OCI-LY1 (cell line): ENCODE measurements around the gene RAB4B.
"Not testable (repeated sequence)": the region's sequence is repeated elsewhere in the genome, so short reads cannot be mapped to it uniquely, and the experiment has no call there.

ENCODE experiments used
- H2AFZ ChIP-seq: fragments of 200-600 bp; sonication (generic), shearing (Covaris generic); 2 replicates; pipeline ENCODE4 v1.6.0; 2014; ENCODE audit warnings: antibody characterized with exemption, mild to moderate bottlenecking, low read length
- H3F3A ChIP-seq: fragments of 200-600 bp; sonication (generic), shearing (Covaris generic); 2 replicates; pipeline ENCODE4 v1.6.0; 2014; ENCODE audit warnings: mild to moderate bottlenecking, antibody characterized with exemption, low read length, moderate library complexity; ENCODE audit not compliant: insufficient read depth
- H3K27ac ChIP-seq: fragments of 200-600 bp; sonication (generic); 2 replicates; pipeline ENCODE4 v1.5.1; 2014; ENCODE audit warnings: low read length, mixed run types, mild to moderate bottlenecking, low read depth; ENCODE audit not compliant: poor library complexity, severe bottlenecking
- H3K27me3 ChIP-seq: fragments of 200-600 bp; sonication (generic); 2 replicates; pipeline ENCODE4 v1.6.0; 2014; ENCODE audit warnings: antibody characterized with exemption, mild to moderate bottlenecking, low read length, moderate library complexity; ENCODE audit not compliant: insufficient read depth
- H3K36me3 ChIP-seq: fragments of 200-600 bp; sonication (generic); 2 replicates; pipeline ENCODE4 v1.6.1; 2014; ENCODE audit warnings: mild to moderate bottlenecking, antibody characterized with exemption, low read length, moderate library complexity, mixed read lengths; ENCODE audit not compliant: insufficient read depth
- H3K4me1 ChIP-seq: fragments of 200-600 bp; sonication (generic); 2 replicates; pipeline ENCODE4 v1.5.1; 2014; ENCODE audit warnings: mild to moderate bottlenecking, low read length, moderate library complexity; ENCODE audit not compliant: insufficient read depth, severe bottlenecking
- H3K4me2 ChIP-seq: fragments of 200-600 bp; sonication (generic), shearing (Covaris generic); 2 replicates; pipeline ENCODE4 v1.6.1; 2014; ENCODE audit warnings: low read length
- H3K4me3 ChIP-seq: fragments of 200-600 bp; sonication (generic); 2 replicates; pipeline ENCODE4 v1.5.1; 2014; ENCODE audit warnings: low read length, low read depth, mild to moderate bottlenecking, mixed read lengths; ENCODE audit not compliant: poor library complexity, severe bottlenecking
- H3K79me2 ChIP-seq: fragments of 200-600 bp; shearing (Covaris generic); 2 replicates; pipeline ENCODE4 v1.6.1; 2016; ENCODE audit warnings: mixed run types, low read length, mixed read lengths; ENCODE audit not compliant: insufficient read depth
- H3K9ac ChIP-seq: fragments of 200-600 bp; sonication (generic), shearing (Covaris generic); 2 replicates; pipeline ENCODE4 v1.6.1; 2014; ENCODE audit warnings: mild to moderate bottlenecking, low read length, mixed read lengths
- H3K9me2 ChIP-seq: fragments of 200-600 bp; sonication (generic), shearing (Covaris generic); 2 replicates; pipeline ENCODE4 v1.6.1; 2014; ENCODE audit warnings: low read depth, mild to moderate bottlenecking, low read length, mixed read lengths
- H3K9me3 ChIP-seq: fragments of 200-600 bp; shearing (Covaris generic); 2 replicates; pipeline ENCODE4 v1.6.1; 2014; ENCODE audit warnings: low read length, mixed read lengths
- H4K20me1 ChIP-seq: fragments of 200-600 bp; sonication (generic), shearing (Covaris generic); 2 replicates; pipeline ENCODE4 v1.6.0; 2016; ENCODE audit warnings: mild to moderate bottlenecking, low read length; ENCODE audit not compliant: insufficient read depth
- EZH2 ChIP-seq: fragments of 200-600 bp; sonication (generic), shearing (Covaris generic); IDR thresholded peaks from 2 replicates; pipeline ENCODE4 v1.8.0; 2017; ENCODE audit warnings: borderline replicate concordance, mixed run types, mild to moderate bottlenecking, antibody characterized with exemption, low read length, moderate library complexity, mixed read lengths
- TF ChIP-seq, protein P1 (sequence below): fragments of 200-600 bp; sonication (generic), shearing (Covaris generic); IDR thresholded peaks from 2 replicates; pipeline ENCODE4 v1.5.1; 2017; ENCODE audit warnings: mild to moderate bottlenecking, antibody characterized with exemption, low read length, moderate library complexity, mixed read lengths

The RAB4B gene

DNA sequence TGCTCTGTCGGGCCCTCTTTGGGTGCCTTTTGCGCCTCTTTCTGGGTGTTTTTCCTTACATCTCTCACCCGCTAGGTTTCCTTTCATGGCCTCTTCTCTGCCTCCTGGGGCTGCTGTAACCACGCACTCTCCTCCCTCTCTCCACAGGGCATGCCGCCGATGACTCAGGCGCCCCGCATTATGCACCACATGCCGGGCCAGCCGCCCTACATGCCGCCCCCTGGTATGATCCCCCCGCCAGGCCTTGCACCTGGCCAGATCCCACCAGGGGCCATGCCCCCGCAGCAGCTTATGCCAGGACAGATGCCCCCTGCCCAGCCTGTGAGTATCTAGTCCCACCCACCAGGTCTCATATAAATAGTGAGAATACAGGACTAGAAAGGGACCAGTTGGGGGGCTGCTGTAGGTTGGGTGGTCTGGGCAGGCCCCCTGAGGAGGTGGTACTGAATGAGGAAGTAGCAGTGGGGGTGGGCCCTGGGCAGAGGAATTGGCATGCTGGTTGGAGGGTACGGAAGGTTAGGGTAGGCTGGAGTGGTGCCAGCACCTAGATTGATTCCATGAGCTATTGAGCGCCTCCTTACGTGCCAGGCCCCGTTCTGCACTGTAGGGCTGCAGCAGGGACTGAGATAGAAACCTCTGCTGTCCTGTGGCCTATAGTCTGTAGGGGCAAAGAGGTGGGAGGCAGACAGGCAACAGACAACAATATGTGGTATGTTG lies 15.1 kb upstream of the RAB4B start:
- Histone ChIP-seq H4K20me1 (no peaks in the 10 kb centered on the region), H3K79me2 (no peaks in the 10 kb centered on the region), H3K9ac (no peak overlapping the region), H3K36me3 (peaks cover 99% of the 10 kb centered on the region), H3K9me3 (no peaks in the 10 kb centered on the region), H3K4me2 (no peak overlapping the region), H3K4me1 (no peaks in the 10 kb centered on the region), H3K27ac (no peak overlapping the region), H3K4me3 (no peak overlapping the region), H3F3A (no peaks in the 10 kb centered on the region), H3K27me3 (no peaks in the 10 kb centered on the region), H3K9me2 (no peaks in the 10 kb centered on the region), H2AFZ (no peak overlapping the region)
- TF ChIP-seq, protein P1, sequence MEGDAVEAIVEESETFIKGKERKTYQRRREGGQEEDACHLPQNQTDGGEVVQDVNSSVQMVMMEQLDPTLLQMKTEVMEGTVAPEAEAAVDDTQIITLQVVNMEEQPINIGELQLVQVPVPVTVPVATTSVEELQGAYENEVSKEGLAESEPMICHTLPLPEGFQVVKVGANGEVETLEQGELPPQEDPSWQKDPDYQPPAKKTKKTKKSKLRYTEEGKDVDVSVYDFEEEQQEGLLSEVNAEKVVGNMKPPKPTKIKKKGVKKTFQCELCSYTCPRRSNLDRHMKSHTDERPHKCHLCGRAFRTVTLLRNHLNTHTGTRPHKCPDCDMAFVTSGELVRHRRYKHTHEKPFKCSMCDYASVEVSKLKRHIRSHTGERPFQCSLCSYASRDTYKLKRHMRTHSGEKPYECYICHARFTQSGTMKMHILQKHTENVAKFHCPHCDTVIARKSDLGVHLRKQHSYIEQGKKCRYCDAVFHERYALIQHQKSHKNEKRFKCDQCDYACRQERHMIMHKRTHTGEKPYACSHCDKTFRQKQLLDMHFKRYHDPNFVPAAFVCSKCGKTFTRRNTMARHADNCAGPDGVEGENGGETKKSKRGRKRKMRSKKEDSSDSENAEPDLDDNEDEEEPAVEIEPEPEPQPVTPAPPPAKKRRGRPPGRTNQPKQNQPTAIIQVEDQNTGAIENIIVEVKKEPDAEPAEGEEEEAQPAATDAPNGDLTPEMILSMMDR, result no peak
- no peak for TF ChIP-seq EZH2

DNA sequence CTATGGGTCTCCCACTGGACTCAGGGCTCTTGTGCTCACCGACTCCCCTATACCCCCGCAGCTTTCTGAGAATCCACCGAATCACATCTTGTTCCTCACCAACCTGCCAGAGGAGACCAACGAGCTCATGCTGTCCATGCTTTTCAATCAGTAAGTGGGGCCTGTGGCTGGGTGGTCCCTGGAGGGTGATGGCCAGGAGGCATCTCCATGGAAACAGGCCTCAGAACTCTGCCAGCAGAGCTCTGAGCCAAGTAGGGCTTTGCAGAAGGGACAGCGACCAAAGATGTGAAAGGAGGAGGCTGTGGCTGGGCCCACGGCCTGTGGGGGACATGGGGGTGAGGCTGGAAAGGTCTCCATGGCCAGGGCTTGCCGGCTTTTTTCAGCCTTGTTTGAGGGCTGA lies 14.5 kb upstream of the RAB4B start:
- no peak overlapping the region for H3K27ac ChIP-seq

DNA sequence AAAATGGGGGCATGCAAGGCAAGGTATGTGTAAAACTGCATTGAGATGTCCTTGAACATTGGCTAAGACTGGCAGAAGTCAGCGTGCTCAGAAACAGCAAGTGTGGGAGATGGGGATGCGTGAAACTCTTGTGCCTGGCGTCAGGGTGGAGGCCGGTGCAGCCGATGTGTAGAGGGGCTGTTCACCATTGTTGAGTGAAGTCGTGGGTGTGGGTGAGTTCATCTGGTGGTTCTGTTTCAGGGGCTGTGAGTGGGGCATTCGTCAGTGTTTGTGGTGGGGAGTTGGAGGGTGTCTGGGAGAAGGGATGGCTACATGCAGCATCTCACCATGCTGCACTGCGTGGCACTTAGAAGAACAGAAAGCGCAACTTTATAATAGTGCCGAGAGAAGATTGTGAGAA lies 14.1 kb upstream of the RAB4B start:
- H3F3A ChIP-seq, result no peaks in the 10 kb centered on the region
- TF ChIP-seq, protein P1, result no peak
- no peak for TF ChIP-seq EZH2
- H3K4me1 ChIP-seq, result no peaks in the 10 kb centered on the region

More for the DNA sequence above, 14.5 kb upstream of the RAB4B start:
- Histone ChIP-seq H3F3A (no peaks in the 10 kb centered on the region), H4K20me1 (no peaks in the 10 kb centered on the region), H3K4me1 (no peaks in the 10 kb centered on the region), H3K4me3 (no peak overlapping the region), H3K27me3 (no peaks in the 10 kb centered on the region), H3K9me3 (no peaks in the 10 kb centered on the region), H3K4me2 (no peak overlapping the region), H3K79me2 (no peaks in the 10 kb centered on the region), H3K9ac (no peak overlapping the region), H3K9me2 (no peaks in the 10 kb centered on the region), H3K36me3 (peaks cover 93% of the 10 kb centered on the region), H2AFZ (no peak overlapping the region)
- no peak for TF ChIP-seq EZH2
- TF ChIP-seq, protein P1, result no peak

DNA sequence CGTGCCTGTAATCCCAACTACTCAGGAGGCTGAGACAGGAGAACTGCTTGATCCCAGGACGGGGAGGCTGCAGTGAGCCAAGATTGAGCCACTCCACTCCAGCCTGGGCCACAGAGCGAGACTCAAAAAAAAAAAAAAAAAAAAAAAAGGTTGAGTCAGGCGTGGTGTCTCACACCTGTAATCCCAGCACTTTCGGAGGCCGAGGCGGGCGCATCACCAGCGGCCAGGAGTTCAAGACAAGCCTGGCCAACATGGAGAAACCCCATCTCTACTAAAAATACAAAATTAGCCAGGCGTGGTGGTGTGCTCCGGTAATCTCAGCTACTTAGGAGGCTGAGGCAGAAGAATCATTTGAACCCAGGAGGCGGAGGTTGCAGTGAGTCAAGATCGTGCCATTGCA lies 11.7 kb upstream of the RAB4B start:
- H3K4me3 ChIP-seq, H2AFZ ChIP-seq, H3K27me3 ChIP-seq, H3F3A ChIP-seq, H3K9me2 ChIP-seq, H3K9me3 ChIP-seq, H3K4me2 ChIP-seq, H3K27ac ChIP-seq, H3K4me1 ChIP-seq, H3K9ac ChIP-seq, H4K20me1 ChIP-seq, H3K79me2 ChIP-seq: not testable (repeated sequence)
- peaks cover 76% of the 10 kb centered on the region for H3K36me3 ChIP-seq

More for the DNA sequence above, 14.1 kb upstream of the RAB4B start:
- no peak overlapping the region for H2AFZ ChIP-seq
- no peaks in the 10 kb centered on the region for H3K9me2 ChIP-seq
- no peak overlapping the region for H3K9ac ChIP-seq
- H3K36me3 ChIP-seq, result peaks cover 93% of the 10 kb centered on the region
- no peak overlapping the region for H3K27ac ChIP-seq
- no peaks in the 10 kb centered on the region for H4K20me1 ChIP-seq
- H3K79me2 ChIP-seq, result no peaks in the 10 kb centered on the region
- H3K4me2 ChIP-seq, result no peak overlapping the region
- H3K9me3 ChIP-seq, result no peaks in the 10 kb centered on the region
- H3K4me3 ChIP-seq, result no peak overlapping the region
- no peaks in the 10 kb centered on the region for H3K27me3 ChIP-seq
